ENCODE measurements around the gene NAALADL2.

DNA sequence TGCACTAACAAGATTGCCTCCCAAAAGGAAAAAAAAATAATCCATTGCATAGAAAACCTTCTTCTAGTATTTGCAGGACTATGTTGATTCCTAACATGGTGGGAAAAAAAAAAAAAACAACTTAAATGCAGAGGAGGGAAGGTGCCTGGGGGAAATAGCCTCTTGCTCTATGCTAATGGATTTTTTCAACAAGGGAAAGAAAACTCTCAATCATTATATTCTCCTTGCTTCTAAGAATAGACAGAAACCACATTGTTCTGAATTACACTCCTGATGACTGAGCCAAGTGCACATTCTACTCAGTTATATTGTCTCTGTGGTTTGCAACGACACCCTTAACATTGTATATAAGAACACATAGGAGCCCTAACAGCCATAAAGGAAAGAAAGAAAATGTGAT lies 760.2 kb downstream of the NAALADL2 start:
- no peak for TF ChIP-seq POLR2A (IDR thresholded peaks at IDR 0.05)
- TF ChIP-seq, protein P1, sequence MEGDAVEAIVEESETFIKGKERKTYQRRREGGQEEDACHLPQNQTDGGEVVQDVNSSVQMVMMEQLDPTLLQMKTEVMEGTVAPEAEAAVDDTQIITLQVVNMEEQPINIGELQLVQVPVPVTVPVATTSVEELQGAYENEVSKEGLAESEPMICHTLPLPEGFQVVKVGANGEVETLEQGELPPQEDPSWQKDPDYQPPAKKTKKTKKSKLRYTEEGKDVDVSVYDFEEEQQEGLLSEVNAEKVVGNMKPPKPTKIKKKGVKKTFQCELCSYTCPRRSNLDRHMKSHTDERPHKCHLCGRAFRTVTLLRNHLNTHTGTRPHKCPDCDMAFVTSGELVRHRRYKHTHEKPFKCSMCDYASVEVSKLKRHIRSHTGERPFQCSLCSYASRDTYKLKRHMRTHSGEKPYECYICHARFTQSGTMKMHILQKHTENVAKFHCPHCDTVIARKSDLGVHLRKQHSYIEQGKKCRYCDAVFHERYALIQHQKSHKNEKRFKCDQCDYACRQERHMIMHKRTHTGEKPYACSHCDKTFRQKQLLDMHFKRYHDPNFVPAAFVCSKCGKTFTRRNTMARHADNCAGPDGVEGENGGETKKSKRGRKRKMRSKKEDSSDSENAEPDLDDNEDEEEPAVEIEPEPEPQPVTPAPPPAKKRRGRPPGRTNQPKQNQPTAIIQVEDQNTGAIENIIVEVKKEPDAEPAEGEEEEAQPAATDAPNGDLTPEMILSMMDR (IDR thresholded peaks at IDR 0.05) = no peak
